ENCODE measurements around the gene MICAL1.
A peak's percentile ranks its signal among the peaks of the same experiment; 100 is the strongest.

MICAL1 gene

DNA sequence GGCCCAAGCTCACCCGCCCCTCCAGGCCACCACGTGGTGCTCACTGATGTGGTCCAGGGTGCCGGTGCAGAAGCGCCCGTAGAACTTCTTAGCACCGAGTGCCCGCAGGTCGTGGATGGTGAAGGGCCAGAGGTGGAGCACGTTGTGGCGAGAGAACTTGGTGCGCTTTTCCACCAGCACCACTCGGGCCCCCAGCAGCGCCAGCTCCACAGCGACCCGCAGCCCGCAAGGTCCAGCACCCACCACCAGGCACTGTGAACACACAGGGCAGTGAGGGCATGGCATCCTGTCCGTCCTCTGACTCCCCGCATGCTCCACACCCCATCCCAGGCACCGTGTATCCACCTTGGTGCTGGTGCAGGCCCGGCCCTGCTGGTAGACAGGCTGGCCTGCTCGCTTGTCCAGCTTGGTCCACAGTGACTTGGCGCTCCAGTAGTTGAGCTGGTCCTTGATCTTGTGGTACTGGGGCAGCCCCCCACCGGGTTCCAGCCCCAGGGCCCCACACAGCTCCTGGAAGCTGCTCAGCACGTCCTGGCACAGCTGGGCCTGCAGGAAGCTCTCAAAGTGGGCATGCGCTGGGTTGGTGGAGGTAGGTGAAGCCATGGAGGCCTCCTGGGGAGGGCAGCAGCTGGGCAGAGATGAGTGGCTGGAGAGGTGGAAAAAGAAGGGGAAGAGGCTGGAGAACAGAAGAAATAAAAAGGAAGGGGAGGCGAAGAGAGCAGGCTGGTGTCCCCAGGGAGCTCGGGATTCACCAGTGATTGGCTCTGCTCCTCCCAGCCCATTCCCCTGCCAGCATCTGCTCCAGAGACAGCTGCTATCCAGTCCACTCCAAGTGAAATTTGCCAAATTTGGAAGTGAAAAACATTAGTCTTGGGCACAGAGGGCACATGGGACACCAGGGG, 1.7 kb downstream of the MICAL1 start:
- DNase-seq = peak; percentile 65

DNA sequence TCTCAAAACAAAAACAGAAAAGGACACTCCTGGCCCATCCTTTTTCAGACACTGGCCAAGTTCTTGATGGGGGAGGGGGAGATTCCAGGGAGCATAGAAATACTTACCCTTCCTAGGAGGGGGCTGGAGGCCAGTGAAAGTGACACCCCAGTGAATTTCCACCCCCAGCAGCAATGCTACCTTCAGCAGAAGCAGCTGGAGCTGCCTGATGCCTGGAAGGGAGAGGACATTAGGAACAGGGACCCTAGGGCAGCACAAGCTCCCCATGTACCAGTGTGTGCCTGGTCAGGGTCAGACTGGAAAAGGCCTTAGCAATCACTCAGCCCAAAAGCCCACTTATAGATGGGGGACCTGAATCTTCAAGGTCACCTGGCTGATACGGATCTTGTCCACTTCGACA, 2.4 kb downstream of the MICAL1 start:
- no peak for DNase-seq

DNA sequence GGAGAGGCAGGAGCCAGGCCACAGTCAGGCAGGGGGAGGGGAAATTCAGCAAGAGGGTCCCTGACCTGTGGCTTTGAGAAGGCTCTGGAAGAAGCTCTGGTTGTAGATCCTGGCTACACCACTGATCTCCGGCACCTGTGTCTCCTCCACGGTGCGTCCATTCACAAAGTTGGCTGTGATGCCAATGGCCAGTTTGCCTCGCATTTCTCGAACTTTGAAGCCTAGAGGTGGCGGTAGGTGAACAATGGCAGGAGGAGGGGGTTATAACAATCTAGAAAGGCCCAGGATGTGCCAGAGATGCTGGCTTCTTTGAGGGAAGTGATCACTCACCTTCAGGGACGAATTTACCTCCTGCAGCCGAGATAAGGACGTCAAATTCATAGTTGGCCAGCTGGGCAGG, 3.4 kb downstream of the MICAL1 start:
- no peak for DNase-seq

DNA sequence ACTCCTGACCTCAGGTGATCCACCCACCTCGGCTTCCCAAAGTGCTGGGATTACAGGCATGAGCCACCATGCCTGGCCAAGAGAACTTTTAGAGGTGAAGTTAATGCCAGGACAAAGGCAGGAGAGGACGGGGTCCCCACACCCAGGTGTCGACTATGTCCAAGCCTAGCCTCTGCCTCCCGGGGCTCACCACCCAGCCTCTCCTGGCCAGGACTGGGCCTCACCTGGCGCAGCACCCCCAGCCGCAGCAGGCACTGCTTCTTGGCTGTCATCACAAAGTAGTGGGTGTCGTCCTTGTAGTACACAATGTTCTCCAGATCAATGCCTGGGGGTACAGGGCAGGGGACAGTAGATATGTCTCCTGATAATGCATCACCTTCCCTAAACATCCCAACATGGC, 4.2 kb downstream of the MICAL1 start:
- DNase-seq = no peak

DNA sequence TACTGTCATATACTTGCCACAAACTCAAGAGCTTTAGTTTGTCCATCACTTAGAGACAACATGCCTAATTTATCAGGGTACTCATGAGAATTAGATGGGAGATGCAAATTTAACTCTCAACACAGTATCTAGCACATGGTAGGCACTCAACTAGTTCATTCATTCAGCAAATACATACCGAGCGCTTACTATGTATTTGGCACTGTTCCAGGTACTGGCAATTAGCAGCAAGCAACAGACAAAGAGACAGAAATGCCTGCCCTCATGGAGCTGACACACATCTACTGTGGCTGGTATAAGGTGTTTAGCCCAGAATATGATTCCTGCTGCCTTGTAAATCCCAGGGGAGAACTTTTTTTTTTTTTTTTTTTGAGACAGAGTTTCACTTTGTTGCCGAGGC, 4.8 kb downstream of the MICAL1 start:
- no peak for DNase-seq

DNA sequence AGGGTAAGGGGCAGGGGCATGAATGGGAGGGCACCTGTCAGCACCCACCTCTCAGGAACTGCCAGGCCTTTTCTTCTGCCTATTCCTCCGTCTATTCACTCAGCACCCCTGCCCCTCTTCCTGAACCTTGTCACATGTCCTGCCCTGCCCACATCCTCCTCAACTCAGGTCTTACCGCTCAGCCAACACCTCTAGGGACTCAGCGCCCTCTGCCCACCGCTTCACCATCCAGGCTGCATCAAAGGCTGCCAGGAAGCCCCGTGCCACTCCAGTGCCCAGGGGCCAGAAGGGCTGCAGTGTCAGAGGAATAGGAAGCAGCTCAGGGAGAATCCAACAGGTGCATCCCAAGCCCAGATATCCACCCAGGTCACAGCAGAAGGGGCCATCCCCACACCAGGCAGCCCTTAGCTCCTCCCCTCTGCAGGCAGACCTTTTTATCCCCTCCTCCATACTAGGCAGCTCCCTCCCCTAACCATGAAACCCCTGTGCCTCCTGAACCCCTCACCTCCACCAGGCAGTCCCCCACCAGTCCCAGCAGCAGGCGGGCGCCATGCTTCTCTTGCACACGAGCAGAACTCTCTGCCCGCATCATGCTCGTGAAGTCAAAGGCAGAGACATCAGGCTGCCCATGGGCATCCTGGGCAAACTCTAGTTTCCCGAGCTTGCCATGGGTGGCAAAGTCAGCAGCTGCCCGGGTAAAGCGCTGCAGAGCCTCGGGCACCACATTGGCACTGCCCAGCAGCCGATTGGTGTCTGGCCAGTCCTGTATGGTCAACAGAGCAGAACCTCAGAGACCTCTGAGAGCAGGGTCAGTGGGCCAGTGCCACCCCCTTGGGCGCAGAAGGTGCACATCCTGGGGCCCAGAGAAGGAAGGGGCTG, 5.5 kb downstream of the MICAL1 start:
- DNase-seq = no peak

DNA sequence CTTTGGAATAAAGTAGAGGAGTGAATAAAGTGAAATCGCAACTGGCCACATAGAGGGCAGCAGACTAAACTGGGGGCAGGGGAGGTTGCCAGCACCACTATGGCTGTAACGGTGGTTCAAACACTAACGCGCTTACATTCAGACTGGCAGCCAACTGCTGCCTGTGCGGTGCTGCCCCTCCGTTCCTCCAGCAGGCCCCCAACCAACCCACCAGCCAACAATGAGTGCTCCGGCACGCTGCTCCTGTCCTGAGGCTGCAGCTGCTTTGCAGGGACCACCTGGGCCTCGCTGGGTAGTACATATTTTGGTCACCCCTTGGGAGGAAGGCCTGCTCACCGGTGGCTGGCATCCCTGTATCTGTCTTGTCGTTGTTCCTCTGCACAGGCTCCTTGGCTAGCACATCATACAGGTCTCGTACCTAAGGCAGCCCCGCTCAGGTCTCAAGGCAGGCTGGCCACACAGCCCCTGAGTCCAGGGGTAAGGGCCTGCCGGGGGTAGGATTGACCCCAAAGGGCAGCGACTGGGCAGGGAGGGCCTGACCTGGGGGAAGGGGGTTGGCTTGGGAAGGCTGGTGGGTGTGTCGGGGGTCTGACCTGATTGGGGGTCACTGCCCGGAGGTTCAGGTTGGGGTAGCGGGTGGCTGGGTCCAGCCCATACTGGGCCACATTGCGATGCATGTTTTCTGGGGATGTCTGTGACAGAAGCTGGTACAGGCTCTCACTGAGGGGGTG, 6.3 kb downstream of the MICAL1 start:
- no peak for DNase-seq

DNA sequence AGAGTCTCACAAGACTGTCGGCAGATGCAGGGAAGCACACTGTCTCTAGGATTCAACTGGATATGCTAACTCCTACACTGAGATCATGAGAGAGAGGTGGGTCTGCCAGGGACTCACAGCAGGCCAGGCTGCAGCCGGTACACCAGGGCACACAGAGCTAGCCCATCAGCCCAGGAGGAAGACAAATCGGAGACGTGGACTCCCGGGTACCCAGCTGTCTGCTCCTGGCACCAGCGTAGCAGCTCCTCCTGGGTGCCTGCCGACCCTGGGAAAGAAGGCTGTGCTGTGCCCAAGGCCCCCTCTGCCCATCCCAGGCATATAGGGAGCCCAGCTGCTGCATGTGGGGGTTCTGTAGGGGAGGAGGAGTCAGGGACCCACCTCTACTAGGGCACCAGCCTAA, 7.0 kb downstream of the MICAL1 start:
- no peak for DNase-seq

DNA sequence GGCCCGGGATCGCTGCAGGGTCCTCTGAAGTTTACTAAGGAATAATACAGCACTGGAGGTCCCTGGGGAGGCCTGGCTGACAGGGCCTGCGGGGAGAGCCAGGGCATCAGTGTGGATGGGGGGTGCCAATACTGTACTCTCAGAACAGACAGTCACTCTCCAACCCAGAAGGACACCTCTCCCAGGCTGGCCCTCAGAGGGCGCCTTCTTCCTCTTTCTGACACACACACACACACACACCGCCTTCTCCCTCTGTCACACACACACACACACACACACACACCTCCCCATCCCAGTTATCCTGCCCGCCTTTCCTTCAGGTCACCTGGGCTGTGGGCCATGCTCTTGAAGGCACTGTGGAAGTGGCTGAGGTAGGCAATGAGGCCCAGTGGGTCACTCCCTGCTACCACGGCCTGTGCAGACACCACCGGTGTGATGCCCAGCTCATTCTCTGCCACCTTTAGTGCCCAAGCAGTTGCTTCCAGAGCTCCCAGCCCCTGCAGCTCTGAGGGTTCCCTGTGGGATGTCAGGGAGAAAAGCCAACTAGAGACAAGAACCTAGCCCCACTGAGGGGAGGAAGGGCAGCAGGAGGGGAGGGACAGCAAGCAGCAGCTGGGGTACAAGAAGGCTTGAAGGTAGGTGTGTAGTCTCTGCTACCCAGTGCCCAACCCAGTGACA, 7.6 kb downstream of the MICAL1 start:
- DNase-seq = no peak

DNA sequence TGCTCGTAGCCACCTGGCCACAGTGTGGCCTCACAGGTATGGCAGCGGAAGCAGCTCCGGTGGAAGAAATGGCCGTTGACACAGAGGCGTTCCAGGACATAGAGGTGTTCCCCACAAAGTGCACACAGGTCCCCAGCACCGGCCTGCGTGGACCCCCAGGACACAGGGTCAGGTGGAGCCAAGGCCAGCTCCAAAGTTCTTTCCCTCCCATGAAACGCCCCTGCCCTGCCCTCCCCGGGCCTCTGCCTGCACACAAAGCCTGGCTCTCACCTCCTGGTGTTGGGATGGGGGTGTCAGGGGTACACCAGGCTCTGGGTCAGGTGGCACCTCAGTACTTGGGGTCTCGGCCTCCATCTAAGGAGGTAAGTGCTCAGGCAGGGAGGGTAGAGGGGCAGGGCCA, 8.5 kb downstream of the MICAL1 start:
- DNase-seq = no peak

DNA sequence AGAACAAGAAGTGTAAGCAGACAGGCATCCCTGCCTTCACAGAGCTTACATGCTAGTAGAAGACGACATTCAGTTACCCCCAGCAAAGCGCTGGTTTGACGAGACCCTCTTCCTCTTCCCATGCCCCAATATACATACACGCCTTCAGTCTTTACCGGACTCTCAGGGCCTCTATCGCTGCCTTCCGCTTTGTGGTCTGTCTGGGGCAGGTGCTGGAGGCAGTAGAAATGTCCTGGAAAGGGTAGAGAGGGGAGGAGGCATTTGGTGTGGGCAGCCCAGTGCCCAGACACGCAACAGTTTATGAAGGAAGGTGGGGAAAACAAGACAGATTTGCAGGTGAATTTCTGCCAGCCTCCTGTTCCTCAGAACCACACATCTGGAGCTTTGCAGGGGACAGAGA, 9.0 kb downstream of the MICAL1 start:
- no peak for DNase-seq

DNA sequence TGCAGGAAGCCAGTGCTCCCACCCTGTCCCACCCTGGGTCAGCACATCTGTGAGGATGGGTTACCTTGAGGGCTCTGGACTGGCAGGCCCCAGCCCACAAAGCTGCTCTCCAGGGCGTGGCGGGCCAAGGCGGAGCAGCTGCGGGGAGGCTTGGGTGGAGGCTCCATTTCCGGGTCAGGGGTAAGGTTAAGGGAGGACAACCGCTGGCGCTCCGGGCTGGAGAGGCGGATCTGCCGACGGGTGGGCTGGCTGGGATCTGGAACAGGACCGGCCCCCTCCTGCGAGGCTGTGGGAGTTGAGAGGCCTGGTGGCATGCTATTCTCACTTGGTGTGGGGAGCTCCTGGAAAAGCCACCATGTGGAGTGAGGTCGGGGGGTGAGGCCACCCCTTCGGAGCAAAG, 9.5 kb downstream of the MICAL1 start:
- DNase-seq = no peak

DNA sequence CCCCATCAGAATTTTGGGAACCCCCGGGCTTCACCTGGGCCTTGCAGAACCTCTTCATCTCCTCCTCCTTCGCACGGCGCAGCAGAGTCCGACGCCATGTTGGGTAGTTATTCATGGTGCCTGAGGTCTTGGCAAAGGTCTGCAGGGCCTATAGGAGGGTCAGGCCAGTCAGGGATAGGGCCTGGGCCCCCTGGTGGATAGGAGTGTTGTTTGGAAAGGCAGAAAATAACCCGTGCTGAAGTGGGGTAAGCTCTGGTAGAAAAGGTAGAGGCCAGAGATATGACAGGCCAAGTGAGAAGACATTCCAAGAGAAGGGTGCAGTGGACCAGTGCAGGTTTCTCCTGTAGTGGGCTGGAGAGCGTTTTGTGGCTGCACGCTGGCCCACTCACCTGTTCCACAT, 10.2 kb downstream of the MICAL1 start:
- DNase-seq = no peak

DNA sequence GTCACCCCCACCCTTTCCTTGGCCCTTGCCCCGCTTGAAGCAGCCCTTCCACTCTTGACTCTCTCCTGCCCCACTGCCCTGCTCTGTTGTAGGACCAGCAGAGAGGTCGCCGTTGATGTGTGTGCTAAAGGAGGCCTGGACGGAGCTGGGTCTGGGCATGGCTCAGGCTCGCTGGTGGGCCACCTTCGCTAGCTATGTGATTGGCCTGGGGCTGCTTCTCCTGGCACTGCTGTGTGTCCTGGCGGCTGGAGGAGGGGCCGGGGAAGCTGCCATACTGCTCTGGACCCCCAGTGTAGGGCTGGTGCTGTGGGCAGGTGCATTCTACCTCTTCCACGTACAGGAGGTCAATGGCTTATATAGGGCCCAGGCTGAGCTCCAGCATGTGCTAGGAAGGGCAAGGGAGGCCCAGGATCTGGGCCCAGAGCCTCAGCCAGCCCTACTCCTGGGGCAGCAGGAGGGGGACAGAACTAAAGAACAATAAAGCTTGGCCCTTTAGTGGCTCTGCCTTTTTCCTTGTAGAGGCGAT, 12.1 kb downstream of the MICAL1 start:
- DNase-seq = no peak

DNA sequence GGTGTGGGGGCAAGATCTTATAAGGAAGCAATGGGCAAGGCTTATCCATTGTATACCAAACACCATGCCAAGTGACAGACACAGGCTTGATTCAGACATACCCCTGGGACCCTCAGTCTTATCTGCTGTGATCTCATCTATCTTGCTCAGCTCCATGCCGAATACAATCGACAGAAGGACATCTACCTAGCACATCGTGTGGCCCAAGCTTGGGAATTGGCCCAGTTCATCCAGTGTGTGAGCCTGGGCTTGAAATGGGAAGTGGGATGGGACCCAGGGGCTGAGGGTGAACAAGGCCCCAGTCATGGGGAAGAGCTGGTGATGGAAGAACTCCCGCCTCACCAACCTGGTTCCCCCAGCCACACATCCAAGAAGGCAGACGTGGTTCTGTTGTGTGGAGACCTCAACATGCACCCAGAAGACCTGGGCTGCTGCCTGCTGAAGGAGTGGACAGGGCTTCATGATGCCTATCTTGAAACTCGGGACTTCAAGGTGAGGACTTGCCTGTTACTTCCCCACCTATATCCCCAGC, 13.1 kb downstream of the MICAL1 start:
- no peak for DNase-seq

DNA sequence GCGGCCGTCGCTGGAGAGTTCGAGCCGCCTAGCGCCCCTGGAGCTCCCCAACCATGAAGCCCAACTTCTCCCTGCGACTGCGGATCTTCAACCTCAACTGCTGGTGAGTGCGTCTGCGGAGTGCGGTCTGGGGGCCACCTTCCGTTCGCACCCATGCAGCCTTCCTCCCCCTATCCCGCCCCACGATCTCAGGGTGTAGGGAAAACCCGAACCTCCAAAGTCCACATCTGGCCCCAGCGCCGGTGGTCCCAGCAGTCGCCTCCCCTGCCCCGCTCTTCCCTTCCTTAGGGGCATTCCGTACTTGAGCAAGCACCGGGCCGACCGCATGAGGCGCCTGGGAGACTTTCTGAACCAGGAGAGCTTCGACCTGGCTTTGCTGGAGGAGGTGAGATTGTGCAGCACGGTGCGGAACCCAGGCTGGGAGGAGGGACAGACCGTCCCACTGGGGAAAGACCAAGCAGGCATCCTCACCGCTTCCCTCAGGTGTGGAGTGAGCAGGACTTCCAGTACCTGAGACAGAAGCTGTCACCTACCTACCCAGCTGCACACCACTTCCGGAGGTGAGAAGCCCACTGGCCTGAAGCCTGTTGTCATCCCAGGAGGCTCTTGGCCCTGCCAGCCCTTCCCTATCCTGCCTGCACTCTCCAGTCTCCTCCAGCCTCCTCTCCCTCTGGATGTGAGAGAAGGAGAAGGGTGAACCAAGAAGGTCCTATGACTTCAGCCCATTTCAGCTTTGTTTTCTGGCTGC, 14.3 kb downstream of the MICAL1 start:
- peak; percentile 30 for DNase-seq

DNA sequence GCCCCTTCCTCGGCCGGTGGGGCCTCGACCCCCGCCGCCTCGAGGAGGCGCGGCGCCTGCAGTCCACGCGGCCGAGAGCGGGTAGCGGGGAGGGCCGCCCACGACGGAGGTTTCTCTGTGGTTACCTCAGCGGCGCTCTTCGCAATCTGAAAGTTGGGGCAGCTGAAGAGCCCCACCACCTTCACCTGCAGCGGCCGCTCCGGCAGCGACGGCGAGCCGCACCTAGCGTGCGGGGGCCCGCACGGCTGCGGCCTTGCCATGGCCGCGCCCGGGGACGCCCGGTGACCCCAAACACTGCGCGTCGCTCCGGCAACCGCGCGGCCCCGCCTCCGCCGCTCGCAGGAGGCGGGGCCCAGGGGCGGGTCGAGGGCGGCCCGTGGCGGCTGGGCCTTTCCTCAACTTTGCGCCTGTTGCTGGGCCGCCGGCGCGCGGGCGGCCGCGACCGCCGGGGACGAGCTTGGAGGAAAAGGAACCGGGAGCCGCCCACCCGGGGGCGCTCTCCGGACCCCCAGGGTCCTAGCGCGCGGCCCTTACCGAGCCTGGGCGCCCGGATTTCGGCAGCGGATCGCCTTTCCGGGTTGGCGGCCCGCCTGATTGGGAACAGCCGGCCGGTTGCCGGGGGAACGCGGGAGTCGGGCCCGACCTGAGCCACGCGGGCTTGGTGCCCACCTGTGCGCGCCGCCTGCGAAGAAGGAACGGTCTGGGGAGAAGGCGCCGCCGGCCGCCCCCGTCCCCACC, 15.1 kb downstream of the MICAL1 start, which contains the start of the genes PPIL6 and SMPD2:
Gene PPIL6 (minus strand): TSS at position 298 of the 738 bp plus-strand sequence. CDS start 38 bp downstream, at position 260.
Gene SMPD2 (plus strand): TSS at position 394 of the 738 bp plus-strand sequence. CDS start 398 bp downstream, outside the sequence.
- peak; percentile 67 for DNase-seq

DNA sequence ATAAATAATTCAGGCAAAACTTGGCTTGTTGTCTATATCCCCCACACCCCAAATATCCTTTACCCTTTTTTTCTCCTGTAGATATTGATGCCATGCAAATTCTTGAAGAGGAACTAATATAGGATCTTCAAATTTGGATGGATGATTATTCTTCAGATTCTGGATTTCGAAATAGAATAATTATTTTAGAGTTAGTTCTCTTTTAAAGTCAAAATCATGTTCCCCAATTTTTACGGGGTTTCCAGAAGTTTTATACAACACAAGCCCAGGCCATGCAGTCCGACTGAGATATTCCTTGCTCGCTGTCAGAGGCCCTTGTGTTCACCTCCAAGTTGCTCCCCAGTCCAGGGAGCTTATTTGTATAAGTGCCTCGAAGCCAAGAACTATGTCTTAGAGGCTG, 19.5 kb downstream of the MICAL1 start:
- no peak for DNase-seq

DNA sequence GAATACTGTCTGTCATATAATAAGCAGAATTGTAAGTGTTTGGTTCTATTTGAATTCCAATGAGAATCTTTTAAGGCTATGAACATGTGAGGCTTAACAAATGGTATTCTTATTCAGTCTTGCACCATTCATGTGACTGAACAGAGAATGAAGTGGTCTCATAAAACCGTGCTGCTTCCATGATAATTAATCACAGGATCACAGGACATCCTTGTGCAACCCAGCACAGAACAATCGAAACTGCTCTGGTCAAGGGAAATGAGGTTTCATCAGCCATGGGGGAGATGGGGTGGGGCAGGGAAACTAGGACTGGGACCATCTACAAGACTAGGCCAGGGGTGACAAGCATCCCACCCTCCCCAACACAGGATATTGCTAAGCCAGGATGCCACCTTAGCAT, 21.1 kb downstream of the MICAL1 start:
- DNase-seq = no peak

DNA sequence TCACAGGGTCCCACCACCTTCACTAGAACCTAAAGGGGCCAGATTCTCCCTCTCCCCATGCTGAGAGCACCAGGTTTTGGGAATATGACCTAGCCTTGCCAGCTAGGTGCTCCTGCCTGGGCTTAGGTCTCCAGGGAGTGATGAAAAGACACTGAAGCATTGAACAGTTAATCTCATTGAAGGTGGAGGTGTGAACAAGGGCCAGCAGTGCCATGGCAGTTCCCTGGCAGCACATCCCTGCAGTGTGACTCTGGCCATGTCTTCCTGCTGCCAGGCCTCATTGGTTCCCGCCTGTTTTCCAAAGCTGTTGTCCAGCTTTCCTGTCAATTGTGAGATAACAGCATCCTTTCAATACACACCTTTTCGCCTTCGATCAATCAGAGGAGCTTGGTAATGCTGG, 26.1 kb downstream of the MICAL1 start:
- DNase-seq = no peak
